HuH-7 (cell line): ENCODE results near the gene TDRD10.

Experiments used
- DNase-seq: peaks from one replicate; pipeline ENCODE4 v3.0.0; 2011; ENCODE audit warnings: low spot score

TDRD10 gene

GRCh38 chr1:154553056-154554030 is 51.3 kb downstream of the TDRD10 start:
- no peak for DNase-seq

GRCh38 chr1:154556422-154556821 is 54.4 kb downstream of the TDRD10 start:
- no peak for DNase-seq

DNA sequence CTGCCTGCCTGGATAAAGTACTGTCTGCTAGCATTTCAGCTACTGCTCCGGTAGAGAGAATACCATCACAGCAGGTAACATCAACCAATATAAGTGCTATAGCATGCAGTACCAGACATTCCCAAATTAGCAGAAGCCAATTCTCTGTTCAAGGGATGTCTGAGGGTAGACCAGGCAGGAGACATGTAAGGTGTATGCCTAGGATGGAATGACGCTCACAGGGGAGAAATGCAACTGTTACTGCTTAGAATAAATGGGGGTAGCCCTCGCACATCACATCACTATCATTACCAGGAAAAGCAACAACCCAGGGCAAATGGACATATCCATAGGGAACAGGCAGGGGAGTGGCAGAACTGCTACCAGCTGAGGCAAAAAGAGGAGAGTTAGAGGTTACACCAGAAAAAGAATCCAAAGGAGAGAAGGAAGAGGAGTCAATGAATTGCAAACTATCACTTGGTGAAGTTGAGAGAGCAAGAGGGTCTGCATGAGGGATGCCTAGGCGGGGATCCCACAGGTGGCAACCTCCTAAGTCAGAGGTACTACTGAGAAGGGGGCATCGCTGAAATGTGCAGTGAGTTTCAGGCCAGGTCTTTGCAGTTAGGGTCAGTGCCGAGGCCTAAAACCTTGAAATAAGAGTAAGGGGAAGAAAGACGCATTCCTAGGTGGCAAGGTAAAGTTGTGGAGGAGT is 55.4 kb downstream of the TDRD10 start:
- DNase-seq = no peak

DNA sequence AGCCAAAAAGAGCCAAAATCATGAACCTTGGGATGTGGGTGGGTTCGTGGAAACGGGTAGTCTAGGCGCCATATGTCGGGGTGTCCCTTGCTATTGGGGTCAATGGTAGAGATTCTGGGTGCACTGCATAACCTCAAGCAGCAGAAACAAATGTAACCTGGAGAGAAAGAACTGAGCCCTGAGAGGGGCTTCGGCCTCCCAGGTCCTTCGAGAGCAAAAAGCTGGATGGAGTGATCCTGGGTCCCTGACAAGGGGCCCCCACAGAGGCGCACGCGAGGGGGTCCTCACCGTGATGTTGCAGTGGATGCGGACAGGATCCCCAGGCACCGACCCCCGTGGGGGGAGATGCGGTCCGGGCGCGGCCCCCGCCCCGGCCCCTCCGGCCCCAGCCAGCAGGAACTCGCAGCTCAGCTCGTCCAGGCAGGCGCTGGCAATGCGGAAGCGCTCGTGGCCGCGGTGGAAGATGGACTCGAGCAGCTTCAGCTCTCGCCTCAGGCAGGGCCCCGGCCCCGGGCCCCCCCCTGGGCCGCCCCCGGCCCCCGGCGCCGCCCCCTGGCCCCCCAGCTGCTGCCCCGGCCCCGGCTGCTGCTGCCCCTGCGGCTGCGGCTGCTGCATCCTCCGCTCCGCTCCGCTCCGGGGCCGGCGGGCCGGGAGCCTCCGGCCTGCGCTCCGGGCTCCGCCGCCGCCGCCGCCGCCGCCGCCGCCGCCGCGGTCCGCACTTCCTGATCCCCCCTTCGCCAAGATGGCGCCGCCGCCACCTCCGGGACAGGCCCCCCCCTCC is 56.1 kb downstream of the TDRD10 start, which contains the start of gene UBE2Q1:
UBE2Q1 (minus strand) TSS at position 724 of the 781 bp plus-strand sequence; CDS start at position 615, 109 bp downstream.
- no peak for DNase-seq

DNA sequence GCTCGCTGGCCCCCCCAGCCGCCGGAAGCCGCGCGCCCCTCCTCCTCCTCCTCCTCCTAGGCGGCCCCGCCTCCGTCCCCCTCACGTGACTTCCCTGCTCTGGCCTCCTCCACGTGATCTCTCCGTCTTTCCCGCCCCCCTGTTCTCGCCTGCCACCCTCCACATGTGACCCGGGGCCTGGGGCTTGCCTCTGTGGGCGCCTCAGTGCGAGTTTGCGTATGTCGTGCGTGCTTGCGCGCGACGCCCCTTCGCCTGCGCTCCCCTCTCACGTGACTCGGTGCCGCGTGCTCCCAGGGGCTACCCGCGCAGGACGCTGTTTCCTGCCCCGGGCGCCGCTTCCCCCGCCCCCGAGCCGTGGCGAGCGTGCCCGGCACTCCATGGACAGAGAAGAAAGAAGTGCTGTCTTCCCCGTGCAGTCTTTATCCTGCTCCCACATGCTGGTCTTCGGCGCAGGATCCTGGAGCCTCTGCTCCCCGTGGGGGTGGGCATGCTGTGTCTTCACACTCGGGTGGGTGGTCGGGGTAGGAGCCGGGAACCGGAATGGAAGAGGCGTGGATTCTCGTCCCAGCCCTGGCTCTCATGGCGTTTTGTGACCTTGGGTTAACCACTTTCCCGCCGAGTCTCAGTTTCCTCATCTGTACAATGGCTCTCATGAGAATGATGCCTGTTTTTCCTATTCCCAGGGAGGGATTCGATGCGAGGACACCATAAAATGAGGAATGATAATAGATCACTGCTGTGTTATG is 56.9 kb downstream of the TDRD10 start:
- peak; percentile 98 for DNase-seq

DNA sequence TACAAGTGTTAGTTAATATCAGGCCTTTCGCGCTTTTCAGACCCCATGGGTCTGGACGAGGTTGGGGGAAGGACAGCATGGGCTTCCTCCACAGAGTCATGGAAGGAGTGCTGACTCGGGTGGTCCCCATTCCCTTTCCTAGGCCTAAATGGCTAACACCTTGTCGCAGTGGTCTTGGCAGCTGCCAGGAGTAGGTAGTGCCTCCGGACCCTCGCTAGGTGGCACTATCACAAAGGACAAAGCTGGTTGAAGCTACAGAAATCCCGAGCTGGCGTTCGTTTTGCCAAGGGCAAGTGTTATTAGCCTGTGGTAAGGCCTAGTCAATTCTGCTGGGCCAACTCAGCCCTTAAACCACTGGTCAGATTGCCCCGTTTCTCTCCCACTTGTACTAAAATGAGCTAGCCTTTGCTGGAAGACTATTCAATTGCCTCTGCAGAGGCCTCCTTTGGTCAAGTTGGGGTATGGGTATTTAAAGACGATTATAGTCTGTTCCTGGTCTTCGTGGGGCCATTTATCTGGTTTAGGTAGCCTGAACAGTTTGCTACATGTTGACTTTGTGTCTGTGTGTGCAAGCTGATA is 57.5 kb downstream of the TDRD10 start:
- peak; percentile 86 for DNase-seq

- DNase-seq = no peak
Measured at GRCh38 chr1:154565876-154566275, 63.9 kb downstream of the TDRD10 start.

DNA sequence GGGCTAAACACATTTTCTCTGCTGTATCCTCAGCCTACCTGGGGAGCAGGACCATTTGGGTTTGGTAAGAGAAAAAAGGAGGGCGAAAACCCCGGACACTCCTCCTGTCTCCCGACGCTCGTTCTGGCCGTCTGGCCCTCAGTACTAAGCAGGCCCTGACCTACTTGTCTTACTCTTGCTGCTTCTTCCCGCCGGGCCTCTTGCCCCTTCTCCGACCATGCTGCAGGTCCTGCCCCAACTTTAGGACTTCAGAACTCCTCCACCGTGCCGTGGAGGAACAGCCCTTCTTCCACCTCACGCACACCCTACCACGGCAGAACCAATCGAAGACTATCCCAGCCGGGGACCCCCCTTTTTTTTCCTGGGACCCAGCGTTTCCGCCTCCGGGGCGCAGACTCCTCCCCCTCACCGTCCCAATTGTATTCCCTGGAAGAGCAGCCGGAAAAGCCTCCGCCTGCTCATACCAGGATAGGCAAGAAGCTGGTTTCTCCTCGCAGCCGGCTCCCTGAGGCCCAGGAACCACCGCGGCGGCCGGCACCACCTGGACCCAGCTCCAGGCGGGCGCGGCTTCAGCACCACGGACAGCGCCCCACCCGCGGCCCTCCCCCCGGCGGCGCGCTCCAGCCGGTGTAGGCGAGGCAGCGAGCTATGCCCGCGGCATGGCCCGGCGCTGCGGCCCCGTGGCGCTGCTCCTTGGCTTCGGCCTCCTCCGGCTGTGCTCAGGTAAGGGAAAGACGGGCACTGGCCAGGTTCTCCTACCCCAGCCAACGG is 65.6 kb downstream of the TDRD10 start, which contains the start of gene CHRNB2:
CHRNB2 (plus strand) TSS at position 393 of the 771 bp plus-strand sequence; CDS start at position 660, 267 bp downstream.
- peak; percentile 89 for DNase-seq

DNA sequence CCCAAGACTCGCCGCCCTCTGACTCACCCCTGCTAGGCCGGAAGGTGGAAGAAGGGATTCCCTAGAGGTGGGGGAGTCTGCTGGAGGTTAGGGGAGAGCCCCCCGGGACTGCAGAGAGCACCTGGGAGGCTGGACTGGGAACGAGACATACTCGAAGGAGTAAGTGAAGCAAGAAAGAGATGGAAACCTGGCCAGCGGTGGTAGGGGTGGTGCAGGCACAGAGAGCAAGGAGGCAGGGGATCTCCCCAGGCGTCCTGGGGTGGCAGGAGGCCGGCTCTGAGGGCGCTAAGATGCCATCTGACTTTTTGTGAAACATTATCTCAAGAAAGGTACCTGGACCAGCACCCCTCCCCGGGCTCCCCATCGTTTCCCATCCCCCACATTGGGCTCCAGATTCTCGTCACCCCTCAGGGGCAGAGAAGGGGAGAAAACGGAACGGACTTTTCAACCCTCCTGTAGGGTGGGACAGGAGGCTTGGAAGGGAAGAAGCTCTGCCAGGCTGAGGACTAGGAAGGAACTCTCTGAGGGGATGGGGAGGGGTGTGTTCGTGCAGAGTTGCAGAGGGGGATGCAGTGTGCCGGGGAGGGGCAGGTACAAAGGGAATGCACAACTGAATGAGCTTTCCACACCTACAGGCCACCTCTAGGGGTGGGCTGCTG is 66.3 kb downstream of the TDRD10 start:
- DNase-seq = no peak

GRCh38 chr1:154571244-154571963 is 69.4 kb downstream of the TDRD10 start:
- no peak for DNase-seq

DNA sequence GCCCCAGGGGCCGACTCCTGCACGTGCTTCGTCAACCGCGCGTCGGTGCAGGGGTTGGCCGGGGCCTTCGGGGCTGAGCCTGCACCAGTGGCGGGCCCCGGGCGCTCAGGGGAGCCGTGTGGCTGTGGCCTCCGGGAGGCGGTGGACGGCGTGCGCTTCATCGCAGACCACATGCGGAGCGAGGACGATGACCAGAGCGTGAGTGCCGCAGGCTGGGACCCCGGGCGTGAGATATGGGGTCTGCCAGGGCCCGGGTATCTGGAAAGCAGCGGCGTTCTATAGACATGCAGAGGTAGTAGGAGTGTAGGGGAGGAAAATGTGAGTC is 69.9 kb downstream of the TDRD10 start:
- DNase-seq = no peak

DNA sequence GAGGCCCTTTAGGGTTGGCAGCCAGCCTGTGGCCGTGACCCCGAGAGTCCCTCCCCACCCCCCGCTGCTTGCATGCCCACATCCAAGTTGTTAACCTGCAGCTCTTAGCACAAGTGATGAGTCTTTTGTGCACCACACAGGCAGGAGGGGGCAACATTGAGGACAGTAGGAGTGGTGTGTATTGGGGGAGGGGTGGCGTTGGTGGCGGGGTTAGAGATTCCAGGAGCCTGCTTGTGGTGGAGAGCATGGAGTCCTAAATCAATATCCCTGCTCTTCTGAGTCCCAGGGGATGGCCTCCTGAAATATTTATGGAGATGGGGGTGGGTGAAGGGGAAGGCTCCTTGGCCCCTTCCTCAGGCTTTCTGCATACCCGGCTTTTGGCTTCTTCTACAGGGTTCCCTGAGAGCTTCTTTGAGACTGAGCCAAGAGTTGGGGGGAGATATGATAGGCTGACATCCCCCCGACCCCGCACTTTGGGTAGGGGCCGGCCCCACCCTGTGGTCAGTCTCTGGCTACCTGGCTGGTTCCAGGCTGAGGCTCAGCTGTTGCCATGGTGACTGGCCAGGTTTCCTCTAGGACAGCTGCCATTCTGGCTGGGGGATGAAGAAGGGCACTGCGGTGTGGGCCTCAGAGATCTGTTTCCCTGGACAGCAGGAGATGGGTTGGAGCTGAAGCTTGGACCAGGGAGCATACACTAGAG is 70.6 kb downstream of the TDRD10 start:
- DNase-seq = no peak

DNA sequence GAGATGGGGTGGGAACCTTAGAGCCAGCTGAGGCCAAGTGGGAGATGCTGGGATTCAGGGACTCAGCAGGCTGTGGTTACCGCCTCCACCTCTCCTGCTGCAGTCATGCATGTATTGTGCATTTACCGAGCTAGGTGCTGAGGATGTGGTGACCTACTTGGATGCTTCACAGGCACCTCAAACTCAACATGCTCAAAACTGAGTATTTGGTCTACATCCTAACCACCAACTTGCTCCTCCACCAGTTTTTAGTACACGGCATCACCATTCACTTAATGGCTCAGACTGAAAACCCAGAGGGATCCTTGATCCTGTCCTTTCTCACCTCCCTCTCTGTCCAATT is 71.1 kb downstream of the TDRD10 start:
- DNase-seq = no peak

- DNase-seq = no peak
Measured at GRCh38 chr1:154574716-154575115, 72.7 kb downstream of the TDRD10 start.

DNA sequence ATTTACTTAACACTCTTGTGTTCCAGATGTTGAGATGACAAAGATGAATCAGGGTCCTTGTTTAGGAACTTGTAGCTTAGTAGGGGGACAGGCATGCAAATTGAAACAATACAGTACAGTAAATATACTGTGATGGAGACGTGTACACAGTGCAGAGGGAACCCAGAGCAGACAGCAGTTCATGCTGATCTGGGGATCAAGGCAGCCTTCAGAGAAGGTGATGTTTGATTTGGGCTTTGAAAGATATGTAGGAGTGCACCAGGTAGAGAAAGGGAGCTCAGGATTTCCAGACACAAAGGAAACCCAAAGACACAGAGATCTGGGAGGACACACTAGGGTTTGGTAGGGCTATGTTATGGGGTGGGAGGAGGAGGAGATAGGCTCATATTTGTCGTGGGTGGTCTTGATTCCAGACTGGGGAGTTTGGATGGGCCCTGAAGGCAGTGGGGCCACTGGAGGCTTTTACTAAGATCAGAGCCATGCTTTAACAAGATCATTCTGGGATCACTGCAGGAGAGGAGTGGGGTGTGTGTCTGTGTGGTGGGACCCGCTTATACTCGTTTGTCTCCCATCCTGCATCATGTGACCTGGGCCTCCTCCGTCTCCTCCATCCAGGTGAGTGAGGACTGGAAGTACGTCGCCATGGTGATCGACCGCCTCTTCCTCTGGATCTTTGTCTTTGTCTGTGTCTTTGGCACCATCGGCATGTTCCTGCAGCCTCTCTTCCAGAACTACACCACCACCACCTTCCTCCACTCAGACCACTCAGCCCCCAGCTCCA is 73.3 kb downstream of the TDRD10 start:
- DNase-seq = no peak

DNA sequence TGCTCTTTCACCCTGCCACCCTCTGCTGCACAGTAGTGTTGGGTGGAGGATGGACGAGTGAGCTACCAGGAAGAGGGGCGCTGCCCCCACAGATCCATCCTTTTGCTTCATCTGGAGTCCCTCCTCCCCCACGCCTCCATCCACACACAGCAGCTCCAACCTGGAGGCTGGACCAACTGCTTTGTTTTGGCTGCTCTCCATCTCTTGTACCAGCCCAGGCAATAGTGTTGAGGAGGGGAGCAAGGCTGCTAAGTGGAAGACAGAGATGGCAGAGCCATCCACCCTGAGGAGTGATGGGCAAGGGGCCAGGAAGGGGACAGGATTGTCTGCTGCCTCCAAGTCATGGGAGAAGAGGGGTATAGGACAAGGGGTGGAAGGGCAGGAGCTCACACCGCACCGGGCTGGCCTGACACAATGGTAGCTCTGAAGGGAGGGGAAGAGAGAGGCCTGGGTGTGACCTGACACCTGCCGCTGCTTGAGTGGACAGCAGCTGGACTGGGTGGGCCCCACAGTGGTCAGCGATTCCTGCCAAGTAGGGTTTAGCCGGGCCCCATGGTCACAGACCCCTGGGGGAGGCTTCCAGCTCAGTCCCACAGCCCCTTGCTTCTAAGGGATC is 74.0 kb downstream of the TDRD10 start:
- DNase-seq = no peak

DNA sequence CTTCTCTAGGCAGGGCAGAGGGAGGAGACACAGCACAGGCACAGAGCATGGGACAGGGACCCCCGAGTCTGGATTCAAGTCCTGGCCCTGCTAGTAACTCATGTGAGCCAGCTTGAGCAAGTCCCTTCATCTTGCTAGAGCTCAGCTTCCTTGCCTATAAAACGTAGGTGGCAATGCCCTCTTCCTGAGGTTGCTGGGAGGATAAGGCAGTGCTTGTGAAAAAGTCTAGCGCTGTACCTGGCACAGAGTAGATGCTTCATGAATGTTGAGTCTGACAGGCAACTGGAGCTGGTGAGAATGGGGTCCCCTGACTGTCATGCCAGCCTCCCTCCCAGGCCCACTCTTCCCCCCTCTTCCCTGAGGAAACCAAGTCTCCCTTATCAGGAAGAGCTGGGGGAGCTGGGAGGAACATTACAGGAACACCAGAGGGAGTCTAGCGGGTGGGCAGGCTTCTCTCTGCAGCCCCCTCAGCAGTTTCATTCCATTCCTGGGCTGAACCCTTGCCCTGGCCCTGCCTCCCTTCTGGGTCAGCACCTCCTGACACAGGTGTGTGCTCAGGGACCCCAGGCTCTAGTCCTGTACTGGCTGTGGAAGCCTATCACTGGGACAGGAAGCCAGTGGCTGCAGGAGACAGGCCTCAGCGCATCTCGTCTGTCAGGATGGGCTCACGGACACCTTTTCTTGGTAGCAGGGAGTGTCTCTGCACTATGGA is 75.5 kb downstream of the TDRD10 start:
- no peak for DNase-seq
